Right lobe of liver (tissue), 6 donors: ENCODE measurements around the gene PPP1R12B. TPM values are rescaled to one million over a fixed set of nuclear protein-coding genes. Genes with fewer than 3 reads are reported as not detected.
"Not testable (repeated sequence)": the region's sequence is repeated elsewhere in the genome, so short reads cannot be mapped to it uniquely, and the experiment has no call there.

Experiments used
- ATAC-seq, 4 donors: fragments of 200-7000 bp; cut with Tn5 transposase; one replicate each; pipeline ENCODE4 v1.9.1; 2020; ENCODE audit warnings: mild to moderate bottlenecking in 4 of 4, moderate library complexity in 4 of 4
- DNase-seq, 3 donors: peaks; one replicate each; pipeline ENCODE4 v3.0.0-alpha.2; 2020
- H3K27ac ChIP-seq, 3 donors: fragments of 200-600 bp; one replicate each; pipeline ENCODE4 v1.8.0; 2022
- H3K27me3 ChIP-seq, 2 donors: fragments of 200-600 bp; one replicate each; pipeline ENCODE4 v1.8.0; 2022
- H3K36me3 ChIP-seq, 4 donors: fragments of 200-600 bp; sonication (generic) in 1 of 4; one replicate each; pipeline versions ENCODE4 v1.5.1 to v1.8.0; 2017 to 2022; ENCODE audit warnings: control low read depth in 1 of 4
- H3K4me1 ChIP-seq, 4 donors: fragments of 200-600 bp; sonication (generic) in 1 of 4; one replicate each; pipeline versions ENCODE4 v1.5.1 to v1.8.0; 2017 to 2022; ENCODE audit warnings: control low read depth in 1 of 4
- H3K4me3 ChIP-seq, 3 donors: fragments of 200-600 bp; one replicate each; pipeline ENCODE4 v1.8.0; 2022
- H3K9me3 ChIP-seq, 4 donors: fragments of 200-600 bp; sonication (generic) in 1 of 4; one replicate each; pipeline versions ENCODE4 v1.5.1 to v1.8.0; 2017 to 2022; ENCODE audit warnings: control low read depth in 1 of 4
- CTCF ChIP-seq, 4 donors: fragments of 200-600 bp in 3 of 4; fragments of 450-650 bp in 1 of 4; IDR thresholded peaks; one replicate each; pipeline versions ENCODE4 v1.5.1 to v1.8.0; 2016 to 2022; ENCODE audit warnings: antibody characterized with exemption in 4 of 4, mild to moderate bottlenecking in 2 of 4
- POLR2A ChIP-seq: fragments of 450-650 bp; IDR thresholded peaks from one replicate; pipeline ENCODE4 v1.6.1; 2017; ENCODE audit warnings: antibody characterized with exemption, mild to moderate bottlenecking
- WGBS: methylation state at CpG from one replicate; pipeline ENCODE4 v1.1.6; 2018; ENCODE audit warnings: low coverage, low lambda C conversion rate; ENCODE audit not compliant: insufficient coverage; ENCODE audit errors: missing lambda C conversion rate; 5-methylcytosine and 5-hydroxymethylcytosine counted together
- intact Hi-C, 2 donors: fragments of 100-400 bp; cut with DNase I; formaldehyde crosslinking; loops; one replicate each; pipeline versions ENCODE4 v1.11.2 to v1.14.1; 2022
- total RNA-seq, 6 experiments: library from RNA; depleted of rRNA in 2 of 6; stranded (reverse); fragments of >200 nt in 2 of 6; fragmentation: NEBNext Ultra II Directional in 3 of 6; extraction: Animal tissue kit (Norgen Biotek cat#: 25700) in 3 of 6; gene quantifications; one replicate each; pipeline versions ENCODE4 v1.1.0 to v1.2.4, GENCODE V29; 2016 to 2023
- donor health status: DM: no; HTN: yes; CAD: no.
- donor health status: DM: no; HTN: no; CAD: no.
- donor health status: DM: no; HTN: no; CAD: no.
- donor health status: DM: no; HTN: yes; CAD: no.
- donor health status: DM: no; HTN: yes; CAD: no.

Gene PPP1R12B
- total RNA-seq, 6 experiments from 2014 or later: 13.7 to 22.2 (median 16.6) TPM

GRCh38 chr1:202438393-202439174 lies 90.1 kb downstream of the PPP1R12B start:
- no peaks in the 10 kb centered on the region for H3K27me3 ChIP-seq
- TF ChIP-seq POLR2A (no peak), CTCF (IDR thresholded peaks at IDR 0.05) (no peak)
- H3K36me3 ChIP-seq: peaks cover 0 to 35% (median 6%) of the 10 kb centered on the region in 4 donors
- ATAC-seq (peak in 1 of 4 donors; percentile 49), DNase-seq (no peak)
- H3K4me1 ChIP-seq: peaks cover 0 to 7% (median under 1%) of the 10 kb centered on the region in 4 donors
- intact Hi-C loops: no loop called here
- H3K27ac ChIP-seq: no peak overlapping the region
- WGBS: no CpG with 5 or more reads among the region's 37 CpGs
- no peak overlapping the region for H3K4me3 ChIP-seq
- H3K9me3 ChIP-seq: no peaks in the 10 kb centered on the region

GRCh38 chr1:202439308-202439707 lies 90.8 kb downstream of the PPP1R12B start:
- Histone ChIP-seq H3K36me3 (peaks cover 0 to 35% (median 6%) of the 10 kb centered on the region in 4 donors), H3K9me3 (no peaks in the 10 kb centered on the region), H3K27me3 (no peaks in the 10 kb centered on the region), H3K27ac (no peak overlapping the region), H3K4me3 (no peak overlapping the region), H3K4me1 (no peaks in the 10 kb centered on the region)
- intact Hi-C loops: no loop called here
- ATAC-seq: peak in 1 of 4 donors; percentile 45
- TF ChIP-seq CTCF (IDR thresholded peaks at IDR 0.05): no peak
- no peak for TF ChIP-seq POLR2A
- 66% methylated on average over 7 of the region's 14 CpGs for WGBS
- no peak for DNase-seq

GRCh38 chr1:202448140-202448539 lies 99.6 kb downstream of the PPP1R12B start:
- H3K9me3 ChIP-seq, H3K27ac ChIP-seq, intact Hi-C loops, ATAC-seq, H3K4me1 ChIP-seq, DNase-seq, H3K4me3 ChIP-seq, H3K27me3 ChIP-seq: not testable (repeated sequence)
- WGBS: 73% methylated on average over 2 of the region's 2 CpGs
- H3K36me3 ChIP-seq: peaks cover 0 to 14% (median 6%) of the 10 kb centered on the region in 4 donors

- H3K9me3 ChIP-seq, H3K27ac ChIP-seq, H3K4me3 ChIP-seq, intact Hi-C loops, H3K27me3 ChIP-seq, DNase-seq, H3K4me1 ChIP-seq, ATAC-seq: not testable (repeated sequence)
- 96% methylated on average over 5 of the region's 26 CpGs for WGBS
- peaks cover 0 to 19% (median 6%) of the 10 kb centered on the region in 4 donors for H3K36me3 ChIP-seq
These were observed 103.1 kb downstream of the PPP1R12B start for GRCh38 chr1:202451641-202452040.

GRCh38 chr1:202452508-202452907 lies 104.0 kb downstream of the PPP1R12B start:
- intact Hi-C loops: no loop called here
- Histone ChIP-seq H3K27me3 (no peaks in the 10 kb centered on the region), H3K9me3 (no peaks in the 10 kb centered on the region), H3K4me1 (no peaks in the 10 kb centered on the region), H3K27ac (no peak overlapping the region), H3K36me3 (peaks cover 0 to 19% (median 6%) of the 10 kb centered on the region in 4 donors), H3K4me3 (no peak overlapping the region)
- DNase-seq: no peak
- no peak for TF ChIP-seq CTCF (IDR thresholded peaks at IDR 0.05)
- no peak for TF ChIP-seq POLR2A
- ATAC-seq: no peak
- WGBS: 70% methylated on average over 2 of the region's 4 CpGs

GRCh38 chr1:202456372-202457169 lies 108.1 kb downstream of the PPP1R12B start:
- ATAC-seq, H3K36me3 ChIP-seq, H3K9me3 ChIP-seq, H3K4me1 ChIP-seq, H3K27me3 ChIP-seq, H3K4me3 ChIP-seq, DNase-seq, H3K27ac ChIP-seq, intact Hi-C loops: not testable (repeated sequence)
- 94% methylated on average over 4 of the region's 5 CpGs for WGBS

- DNase-seq, H3K27me3 ChIP-seq, H3K9me3 ChIP-seq, H3K36me3 ChIP-seq, H3K27ac ChIP-seq, intact Hi-C loops, H3K4me1 ChIP-seq, ATAC-seq, H3K4me3 ChIP-seq: not testable (repeated sequence)
These were observed 110.2 kb downstream of the PPP1R12B start for GRCh38 chr1:202458651-202459050.

GRCh38 chr1:202459470-202460142 lies 111.1 kb downstream of the PPP1R12B start:
- ATAC-seq: peak in 2 of 4 donors; percentile 28 to 46
- H3K27ac ChIP-seq, H3K9me3 ChIP-seq, DNase-seq, H3K4me1 ChIP-seq, H3K4me3 ChIP-seq, H3K27me3 ChIP-seq, H3K36me3 ChIP-seq, intact Hi-C loops: not testable (repeated sequence)
